Measurements from ENCODE around the gene RAB8B. TPM values are rescaled to one million over a fixed set of nuclear protein-coding genes. Genes with fewer than 3 reads are reported as not detected.
"Not testable (repeated sequence)": the region's sequence is repeated elsewhere in the genome, so short reads cannot be mapped to it uniquely, and the experiment has no call there.

RAB8B gene
- total and polyA plus RNA-seq, 11 donors: 2.5 to 32.6 (median 8.1) TPM

- DNase-seq: no peak
- intact Hi-C loops (cut with DNase I): loop anchor here in 2 of 10 donors (5.0 kb wide), 2 partner anchors 42 to 67 kb away; no protein-coding TSS in a partner anchor
- H3K4me3 ChIP-seq: no peak overlapping the region
- H3K27me3 ChIP-seq: no peaks in the 10 kb centered on the region
- H3K27ac ChIP-seq: no peak overlapping the region
- peaks cover 0 to 7% (median 0%) of the 10 kb centered on the region in 9 donors for H3K36me3 ChIP-seq
- WGBS, 4 donors: 92 to 96% (median 94%) methylated on average over 5 of the region's 5 CpGs
- no peaks in the 10 kb centered on the region for H3K9me3 ChIP-seq
- no peak for TF ChIP-seq CTCF (IDR thresholded peaks at IDR 0.05)
- no peak for TF ChIP-seq POLR2A (IDR thresholded peaks at IDR 0.05)
- H3K4me1 ChIP-seq: peaks cover 0 to 86% (median 11%) of the 10 kb centered on the region in 12 donors
- no peak for ATAC-seq
Measured at GRCh38 chr15:63200464-63201249, 11.3 kb downstream of the RAB8B start.

- 64 to 74% (median 72%) methylated on average over 5 of the region's 5 CpGs for WGBS, 4 donors
- peaks cover 0 to 82% (median 8%) of the 10 kb centered on the region in 12 donors for H3K4me1 ChIP-seq
- H3K4me3 ChIP-seq: no peak overlapping the region
- peaks cover 0 to 2% (median 0%) of the 10 kb centered on the region in 9 donors for H3K36me3 ChIP-seq
- DNase-seq (no peak), ATAC-seq (no peak)
- no peak for TF ChIP-seq CTCF (IDR thresholded peaks at IDR 0.05)
- no peak for TF ChIP-seq POLR2A (IDR thresholded peaks at IDR 0.05)
- H3K27me3 ChIP-seq: no peaks in the 10 kb centered on the region
- intact Hi-C loops (cut with DNase I): loop anchor here in 2 of 10 donors (5.0 kb wide), 2 partner anchors 39 to 64 kb away; no protein-coding TSS in a partner anchor
- no peak overlapping the region for H3K27ac ChIP-seq
- no peaks in the 10 kb centered on the region for H3K9me3 ChIP-seq
Measured at GRCh38 chr15:63202861-63203260, 13.5 kb downstream of the RAB8B start.

- H3K36me3 ChIP-seq: peaks cover 0 to 2% (median 0%) of the 10 kb centered on the region in 9 donors
- H3K27ac ChIP-seq: no peak overlapping the region
- DNase-seq (no peak), ATAC-seq (no peak)
- 88 to 94% (median 92%) methylated on average over 9 of the region's 9 CpGs for WGBS, 4 donors
- intact Hi-C loops (cut with DNase I): loop anchor here in 2 of 10 donors (5.0 kb wide), 2 partner anchors 39 to 64 kb away; no protein-coding TSS in a partner anchor
- peaks cover 0 to 75% (median 5%) of the 10 kb centered on the region in 12 donors for H3K4me1 ChIP-seq
- no peaks in the 10 kb centered on the region for H3K27me3 ChIP-seq
- TF ChIP-seq POLR2A (IDR thresholded peaks at IDR 0.05): no peak
- TF ChIP-seq CTCF (IDR thresholded peaks at IDR 0.05): no peak
- no peaks in the 10 kb centered on the region for H3K9me3 ChIP-seq
- no peak overlapping the region for H3K4me3 ChIP-seq
Measured at GRCh38 chr15:63203451-63204090, 14.2 kb downstream of the RAB8B start.

- TF ChIP-seq POLR2A (IDR thresholded peaks at IDR 0.05) (no peak), CTCF (IDR thresholded peaks at IDR 0.05) (no peak)
- WGBS, 4 donors: 88 to 93% (median 91%) methylated on average over 2 of the region's 2 CpGs
- ATAC-seq: no peak
Measured at GRCh38 chr15:63206079-63206478, 16.7 kb downstream of the RAB8B start.

GRCh38 chr15:63208824-63209223 is 19.4 kb downstream of the RAB8B start:
- H3K9me3 ChIP-seq; H3K27ac ChIP-seq; DNase-seq; intact Hi-C loops (cut with DNase I); H3K36me3 ChIP-seq; ATAC-seq; H3K4me3 ChIP-seq; H3K27me3 ChIP-seq: not testable (repeated sequence)
- WGBS, 4 donors: 96 to 98% (median 96%) methylated on average over 12 of the region's 12 CpGs
- H3K4me1 ChIP-seq: peaks cover 0 to 80% (median 18%) of the 10 kb centered on the region in 12 donors

More at GRCh38 chr15:63206079-63206478, 16.7 kb downstream of the RAB8B start:
- Histone ChIP-seq H3K4me3 (no peak overlapping the region), H3K27me3 (no peaks in the 10 kb centered on the region), H3K4me1 (peaks cover 0 to 78% (median 8%) of the 10 kb centered on the region in 12 donors), H3K36me3 (peaks cover 0 to 2% (median 0%) of the 10 kb centered on the region in 9 donors), H3K9me3 (no peaks in the 10 kb centered on the region), H3K27ac (peak overlapping the region in 1 of 12 donors; percentile 14)
- intact Hi-C loops (cut with DNase I): no loop called here
- DNase-seq: no peak

Data from heart left ventricle (tissue), 16 donors.